PFSK-1 (cell line): ENCODE data around the gene SMIM45.
A peak's percentile ranks its signal among the peaks of the same experiment; 100 is the strongest.

Experiments
- FOXP2 ChIP-seq: optimal IDR thresholded peaks from 2 replicates; pipeline ENCODE3; 2011; ENCODE audit warnings: borderline replicate concordance, control low read depth, inconsistent platforms; ENCODE audit not compliant: insufficient read depth; ENCODE audit errors: extremely low read length, extremely low read depth
- POLR2AphosphoS5 ChIP-seq: IDR thresholded peaks from 2 replicates; pipeline ENCODE4 v1.6.1; 2012; ENCODE audit warnings: low read depth, mild to moderate bottlenecking, control low read depth, low read length, moderate library complexity
- REST ChIP-seq, 2 experiments: IDR thresholded peaks; 2 replicates each; pipeline versions ENCODE4 v1.6.1 to v1.8.0; 2011 to 2012; ENCODE audit warnings: low read depth in 2 of 2, low read length in 2 of 2, control low read depth in 1 of 2, inconsistent platforms in 1 of 2, mild to moderate bottlenecking in 1 of 2, moderate library complexity in 1 of 2; ENCODE audit not compliant: insufficient read depth in 1 of 2
- SIN3A ChIP-seq: IDR thresholded peaks from 2 replicates; pipeline ENCODE4 v1.6.1; 2012; ENCODE audit warnings: mild to moderate bottlenecking, low read length, moderate library complexity, borderline replicate concordance; ENCODE audit not compliant: insufficient read depth
- TAF1 ChIP-seq: IDR thresholded peaks from 2 replicates; pipeline ENCODE4 v1.6.1; 2012; ENCODE audit warnings: low read length, control low read depth, borderline replicate concordance; ENCODE audit not compliant: insufficient read depth

SMIM45 gene

GRCh38 chr22:41957941-41958556 is 6.1 kb downstream of the SMIM45 start:
- no peak for TF ChIP-seq POLR2AphosphoS5
- no peak for TF ChIP-seq SIN3A
- no peak for TF ChIP-seq FOXP2
- no peak for TF ChIP-seq REST (IDR thresholded peaks at IDR 0.05; ENCODE audit: insufficient read depth in 1 of 2, low read depth in 2 of 2, low read length in 2 of 2)
- TF ChIP-seq TAF1: no peak

- TF ChIP-seq POLR2AphosphoS5 (no peak), FOXP2 (no peak), REST (IDR thresholded peaks at IDR 0.05; ENCODE audit: insufficient read depth in 1 of 2, low read depth in 2 of 2, low read length in 2 of 2) (no peak), TAF1 (no peak), SIN3A (no peak)
These were observed 11.6 kb downstream of the SMIM45 start for GRCh38 chr22:41963453-41964111.

- TF ChIP-seq POLR2AphosphoS5: no peak
- TF ChIP-seq REST (IDR thresholded peaks at IDR 0.05; ENCODE audit: insufficient read depth in 1 of 2, low read depth in 2 of 2, low read length in 2 of 2): no peak
These were observed 12.2 kb downstream of the SMIM45 start for GRCh38 chr22:41964112-41964491.

- TF ChIP-seq REST (IDR thresholded peaks at IDR 0.05; ENCODE audit: insufficient read depth in 1 of 2, low read depth in 2 of 2, low read length in 2 of 2) (no peak), TAF1 (no peak), SIN3A (no peak)
These were observed 14.3 kb downstream of the SMIM45 start for GRCh38 chr22:41966225-41966606.

GRCh38 chr22:41966607-41967240 is 14.8 kb downstream of the SMIM45 start:
- TF ChIP-seq FOXP2: peak; percentile 19
- TF ChIP-seq SIN3A: no peak
